HCT116 (cell line): ENCODE measurements around the gene SMC1B. TPM values are rescaled to one million over a fixed set of nuclear protein-coding genes. Genes with fewer than 3 reads are reported as not detected.

Experiments
- ATAC-seq: fragments of 200-7000 bp; cut with Tn5 transposase; 2 replicates; pipeline ENCODE4 v1.9.1; 2020; ENCODE audit warnings: mild to moderate bottlenecking, moderate library complexity
- BruUV-seq: library from RNA; stranded (reverse); fragments of 400-500 nt; replicated peaks from 2 replicates; lab custom pipeline; 2021; lab: Mats Ljungman, UMichigan
- CTCF ChIA-PET: fragments of 300-600 bp; sonication (Branson Sonifier 250); formaldehyde crosslinking; loops from one replicate; lab custom pipeline; 2021; ENCODE audit warnings: antibody characterized with exemption; lab: Charles Lee
- POLR2A ChIA-PET: fragments of 300-600, 350-600 bp; sonication (Branson Sonifier 250); formaldehyde crosslinking; loops from one replicate; lab custom pipeline; 2021; ENCODE audit warnings: antibody characterized with exemption; lab: Charles Lee
- RAD21 ChIA-PET, 2 experiments: fragments of 300-600 bp; sonication (Branson Sonifier 250); formaldehyde crosslinking; loops; one replicate each; lab custom pipeline; 2023; ENCODE audit warnings: low total read pairs in 2 of 2; ENCODE audit not compliant: uncharacterized antibody in 2 of 2, unreplicated experiment in 2 of 2, low non-redundant PET in 1 of 2; lab: Charles Lee
- DNase-seq: peaks from one replicate; pipeline ENCODE4 v3.0.0-alpha.2; 2010; ENCODE audit warnings: low read depth, low spot score
- H2AFZ ChIP-seq: fragments of 200-600 bp; shearing (Covaris generic), sonication (generic); 2 replicates; pipeline ENCODE4 v1.6.1; 2017; ENCODE audit warnings: low read depth, mixed run types, mixed read lengths, antibody characterized with exemption, low read length; ENCODE audit not compliant: poor library complexity, severe bottlenecking
- H3K27ac ChIP-seq: 2 replicates; pipeline ENCODE4 v1.5.1; 2012; ENCODE audit warnings: low read depth, low read length
- H3K27me3 ChIP-seq: fragments of 200-600 bp; sonication (generic); 2 replicates; pipeline ENCODE4 v1.6.1; 2016; ENCODE audit warnings: mixed run types, low read length, mixed read lengths; ENCODE audit not compliant: insufficient read depth
- H3K36me3 ChIP-seq, 2 experiments: fragments of 200-500 bp in 1 of 2; fragments of 200-600 bp in 1 of 2; sonication (Bioruptor generic) in 1 of 2; sonication (generic) in 1 of 2; 2 replicates each; pipeline versions ENCODE4 v1.5.1 to v1.6.1; 2014 to 2016; ENCODE audit warnings: low read length in 2 of 2, inconsistent platforms in 1 of 2, mixed read lengths in 1 of 2, mixed run types in 1 of 2; ENCODE audit not compliant: insufficient read depth in 2 of 2, control insufficient read depth in 1 of 2
- H3K4me1 ChIP-seq, 2 experiments: fragments of 200-600 bp in 1 of 2; sonication (generic) in 1 of 2; 2 replicates each; pipeline versions ENCODE4 v1.5.1 to v1.6.1; 2012 to 2017; ENCODE audit warnings: low read length in 2 of 2, inconsistent platforms in 1 of 2, mild to moderate bottlenecking in 1 of 2, mixed read lengths in 1 of 2, mixed run types in 1 of 2, moderate library complexity in 1 of 2; ENCODE audit not compliant: insufficient read depth in 2 of 2, control insufficient read depth in 1 of 2
- H3K4me2 ChIP-seq: fragments of 200-600 bp; sonication (generic); 2 replicates; pipeline ENCODE4 v1.6.1; 2017; ENCODE audit warnings: mixed run types, low read length, mixed read lengths
- H3K4me3 ChIP-seq, 2 experiments: fragments of 200-600 bp in 1 of 2; sonication (generic) in 1 of 2; replicated peaks in 1 of 2; 2 replicates each; pipeline ENCODE4 v1.5.1; 2011 to 2016; ENCODE audit warnings: low read length in 2 of 2, control low read depth in 1 of 2, low read depth in 1 of 2, mild to moderate bottlenecking in 1 of 2, mixed read lengths in 1 of 2, mixed run types in 1 of 2
- H3K79me2 ChIP-seq: fragments of 200-600 bp; sonication (generic); 2 replicates; pipeline ENCODE4 v1.6.1; 2017; ENCODE audit warnings: mild to moderate bottlenecking, mixed run types, low read length, moderate library complexity, mixed read lengths; ENCODE audit not compliant: insufficient read depth
- H3K9ac ChIP-seq: fragments of 200-600 bp; sonication (generic); 2 replicates; pipeline ENCODE4 v1.6.1; 2016; ENCODE audit warnings: low read length, mixed read lengths
- H3K9me2 ChIP-seq: fragments of 200-600 bp; sonication (generic), shearing (Covaris generic); 2 replicates; pipeline ENCODE4 v1.6.1; 2017; ENCODE audit warnings: mixed run types, mild to moderate bottlenecking, moderate library complexity; ENCODE audit not compliant: insufficient read depth
- H3K9me3 ChIP-seq, 2 experiments: fragments of 200-500 bp in 1 of 2; fragments of 200-600 bp in 1 of 2; sonication (Bioruptor generic) in 1 of 2; sonication (generic) in 1 of 2; 2 replicates each; pipeline ENCODE4 v1.6.1; 2014 to 2017; ENCODE audit warnings: low read length in 2 of 2, mixed read lengths in 2 of 2, inconsistent platforms in 1 of 2, low read depth in 1 of 2, mild to moderate bottlenecking in 1 of 2, mixed run types in 1 of 2, moderate library complexity in 1 of 2; ENCODE audit not compliant: control insufficient read depth in 1 of 2, insufficient read depth in 1 of 2
- H4K20me1 ChIP-seq: fragments of 200-600 bp; sonication (generic), shearing (Covaris generic); 2 replicates; pipeline ENCODE4 v1.6.1; 2017; ENCODE audit warnings: mixed run types, mild to moderate bottlenecking, moderate library complexity; ENCODE audit not compliant: insufficient read depth
- ATF3 ChIP-seq: IDR thresholded peaks from 2 replicates; pipeline ENCODE4 v1.6.1; 2012
- CBX3 ChIP-seq: IDR thresholded peaks from 2 replicates; pipeline ENCODE4 v1.6.1; 2012; ENCODE audit warnings: low read depth
- CTCF ChIP-seq, 3 experiments: fragments of 200-600 bp in 1 of 3; sonication (generic) in 1 of 3; IDR thresholded peaks in 2 of 3; conservative IDR thresholded peaks in 1 of 3; 2 replicates each; pipeline ENCODE4 v1.5.1; 2012 to 2017; ENCODE audit warnings: low read depth in 2 of 3, low read length in 2 of 3, antibody characterized with exemption in 1 of 3, borderline replicate concordance in 1 of 3, control low read depth in 1 of 3, mild to moderate bottlenecking in 1 of 3, mixed read lengths in 1 of 3, mixed run types in 1 of 3, moderate library complexity in 1 of 3; ENCODE audit not compliant: insufficient read depth in 1 of 3
- EGR1 ChIP-seq: IDR thresholded peaks from 2 replicates; pipeline ENCODE4 v1.6.1; 2012; ENCODE audit warnings: low read depth
- ELF1 ChIP-seq: IDR thresholded peaks from 2 replicates; pipeline ENCODE4 v1.6.1; 2012; ENCODE audit warnings: low read depth, borderline replicate concordance
- EZH2 ChIP-seq: fragments of 200-600 bp; sonication (generic); IDR thresholded peaks from 2 replicates; pipeline ENCODE4 v1.6.1; 2017; ENCODE audit warnings: antibody characterized with exemption, mixed run types
- EZH2phosphoT487 ChIP-seq: fragments of 200-600 bp; IDR thresholded peaks from 2 replicates; pipeline ENCODE4 v1.6.1; 2018; ENCODE audit warnings: antibody characterized with exemption, borderline replicate concordance
- JUND ChIP-seq: IDR thresholded peaks from 2 replicates; pipeline ENCODE4 v1.6.1; 2012
- POLR2A ChIP-seq: IDR thresholded peaks from 2 replicates; pipeline ENCODE4 v1.7.0; 2011; ENCODE audit warnings: borderline replicate concordance; ENCODE audit not compliant: insufficient read depth, insufficient read length; ENCODE audit errors: extremely low read depth
- RAD21 ChIP-seq: IDR thresholded peaks from 2 replicates; pipeline ENCODE4 v1.6.1; 2012; ENCODE audit warnings: low read depth, mild to moderate bottlenecking
- REST ChIP-seq: IDR thresholded peaks from 2 replicates; pipeline ENCODE4 v1.6.1; 2012; ENCODE audit warnings: low read depth
- SP1 ChIP-seq: IDR thresholded peaks from 2 replicates; pipeline ENCODE4 v1.6.1; 2012; ENCODE audit warnings: low read depth
- TCF7L2 ChIP-seq: IDR thresholded peaks from 2 replicates; pipeline ENCODE4 v1.7.0; 2011; ENCODE audit warnings: borderline replicate concordance, inconsistent platforms; ENCODE audit not compliant: insufficient read depth, insufficient read length; ENCODE audit errors: extremely low read depth
- YY1 ChIP-seq: IDR thresholded peaks from 2 replicates; pipeline ENCODE4 v1.6.1; 2011; ENCODE audit warnings: low read length, low read depth, moderate library complexity, mild to moderate bottlenecking; ENCODE audit not compliant: insufficient replicate concordance; ENCODE audit errors: extremely low read depth
- ZBTB33 ChIP-seq: IDR thresholded peaks from 2 replicates; pipeline ENCODE4 v1.6.1; 2011; ENCODE audit warnings: mild to moderate bottlenecking, low read length, moderate library complexity; ENCODE audit not compliant: insufficient replicate concordance; ENCODE audit errors: extremely low read depth
- ZFX ChIP-seq: fragments of 450-650 bp; IDR thresholded peaks from 2 replicates; pipeline ENCODE4 v1.6.1; 2017
- ZNF274 ChIP-seq: fragments of 200-500 bp; sonication (Bioruptor generic); IDR thresholded peaks from 2 replicates; pipeline ENCODE4 v1.6.1; 2014; ENCODE audit warnings: mild to moderate bottlenecking, low read depth, low read length, inconsistent platforms
- intact Hi-C: fragments of 100-400 bp; cut with micrococcal nuclease; formaldehyde crosslinking; loops from 2 replicates; pipeline ENCODE4 v1.10.0; 2022
- total RNA-seq: library from RNA; stranded (reverse); gene quantifications from one replicate; pipeline ENCODE4 v1.2.1, GENCODE V29; 2021; ENCODE audit not compliant: unreplicated experiment

The SMC1B gene
- total RNA-seq, 1 experiment from 2014 or later, result not detected

GRCh38 chr22:45304971-45305370, 108.4 kb downstream of the SMC1B start:
- Histone ChIP-seq H2AFZ (no peak overlapping the region), H3K4me1 (peaks cover 22 to 33% of the 10 kb centered on the region in 2 experiments), H3K9ac (no peak overlapping the region), H3K27me3 (no peaks in the 10 kb centered on the region), H3K4me2 (no peak overlapping the region), H3K9me3 (no peaks in the 10 kb centered on the region), H3K36me3 (no peaks in the 10 kb centered on the region), H4K20me1 (no peaks in the 10 kb centered on the region), H3K27ac (no peak overlapping the region), H3K9me2 (no peaks in the 10 kb centered on the region), H3K79me2 (peaks cover 1% of the 10 kb centered on the region; the same call in 1 of the 2 replicates), H3K4me3 (no peak overlapping the region)
- ATAC-seq, result no peak
- BruUV-seq, result no TSS peak
- intact Hi-C loops, result no loop called here
- DNase-seq, result no peak
- ChIA-PET CTCF (no interaction called here), RAD21 (no interaction called here), POLR2A (no interaction called here)
- TF ChIP-seq ZBTB33 (no peak), RAD21 (no peak), ELF1 (no peak), ZFX (no peak), YY1 (no peak), JUND (no peak), TCF7L2 (no peak), EZH2phosphoT487 (no peak), POLR2A (no peak), REST (no peak), CTCF (IDR thresholded peaks at IDR 0.05 in 2 of 3, conservative IDR thresholded peaks at IDR 0.05 in 1 of 3; ENCODE audit: borderline replicate concordance in 1 of 3, insufficient read depth in 1 of 3, low read depth in 2 of 3, low read length in 2 of 3) (no peak), SP1 (no peak), CBX3 (no peak), ZNF274 (no peak), ATF3 (no peak), EGR1 (no peak), EZH2 (no peak)
